ENCODE data around the gene ZNF740.

Gene ZNF740

DNA sequence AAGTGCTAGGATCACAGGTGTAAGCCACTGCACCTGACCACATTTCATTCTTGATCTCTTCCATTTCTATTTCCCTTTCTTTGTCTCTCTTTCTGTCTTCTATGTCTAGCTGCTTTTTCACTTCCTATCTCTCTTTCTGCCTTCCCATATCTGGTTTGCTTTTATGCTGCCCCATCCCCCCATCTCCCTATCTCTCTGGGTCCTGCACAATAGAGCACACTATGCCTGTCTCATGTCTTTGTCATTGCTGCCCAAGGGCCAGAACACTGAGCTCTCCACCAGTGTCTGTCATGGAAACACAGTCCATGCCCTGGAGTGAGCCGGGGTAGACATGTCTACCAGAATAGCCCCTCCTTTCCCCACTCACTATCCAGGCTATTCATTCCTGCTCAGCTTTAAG lies 63.8 kb downstream of the ZNF740 start:
- DNase-seq (ENCODE audit: insufficient read length, low spot score): no peak
- no peak for FAIRE-seq
- no peak for TF ChIP-seq POLR2A (IDR thresholded peaks at IDR 0.05; ENCODE audit: low read depth, low read length)
